H1 (cell line): Measurements from ENCODE around the gene PPP1R3F. TPM values are rescaled to one million over a fixed set of nuclear protein-coding genes. Genes with fewer than 3 reads are reported as not detected.

ENCODE experiments used
- JUND ChIP-seq: IDR thresholded peaks from 2 replicates; pipeline ENCODE4 v1.6.1; 2011; ENCODE audit warnings: mild to moderate bottlenecking, improper control_type of control experiment, low read length
- KDM5A ChIP-seq: fragments of 200-600 bp; IDR thresholded peaks from 2 replicates; pipeline ENCODE4 v1.7.1; 2012; ENCODE audit warnings: mild to moderate bottlenecking, low read length, inconsistent platforms, mixed read lengths
- RBBP5 ChIP-seq: IDR thresholded peaks from 2 replicates; pipeline ENCODE4 v1.7.1; 2012; ENCODE audit warnings: low read depth, mild to moderate bottlenecking, inconsistent platforms, low read length, moderate library complexity, borderline replicate concordance
- SP4 ChIP-seq: IDR thresholded peaks from 2 replicates; pipeline ENCODE4 v1.6.1; 2012; ENCODE audit warnings: low read length, inconsistent platforms
- SUZ12 ChIP-seq: fragments of 200-600 bp; sonication (generic); IDR thresholded peaks from 2 replicates; pipeline ENCODE4 v1.6.1; 2012; ENCODE audit warnings: mild to moderate bottlenecking, inconsistent platforms, low read length, moderate library complexity, mixed read lengths
- polyA plus RNA-seq, 7 experiments: library from polyadenylated mRNA; depleted of rRNA in 3 of 7; stranded (reverse) in 5 of 7; unstranded in 2 of 7; fragments of >200 nt in 5 of 7; fragments of 200-250 nt in 2 of 7; gene quantifications; 1 replicate in 5 of 7; 2 replicates in 1 of 7; 4 replicates in 1 of 7; pipeline versions ENCODE4 v1.2.1 to v1.2.3, GENCODE V29; 2011 to 2013; ENCODE audit warnings: missing spikeins in 2 of 7, mixed read lengths in 2 of 7
- total RNA-seq: library from RNA; stranded (reverse); fragmentation: NEBNext Ultra II Directional; extraction: Animal tissue kit (Norgen Biotek cat#: 25700); gene quantifications from 2 replicates; pipeline ENCODE4 v1.2.1, GENCODE V29; 2021

Gene PPP1R3F
- total and polyA plus RNA-seq, 2 of the 8 experiments (the other 6 are each of a cell fraction or from before 2014, with no cell fraction given) = 5.1 to 6.8 TPM

DNA sequence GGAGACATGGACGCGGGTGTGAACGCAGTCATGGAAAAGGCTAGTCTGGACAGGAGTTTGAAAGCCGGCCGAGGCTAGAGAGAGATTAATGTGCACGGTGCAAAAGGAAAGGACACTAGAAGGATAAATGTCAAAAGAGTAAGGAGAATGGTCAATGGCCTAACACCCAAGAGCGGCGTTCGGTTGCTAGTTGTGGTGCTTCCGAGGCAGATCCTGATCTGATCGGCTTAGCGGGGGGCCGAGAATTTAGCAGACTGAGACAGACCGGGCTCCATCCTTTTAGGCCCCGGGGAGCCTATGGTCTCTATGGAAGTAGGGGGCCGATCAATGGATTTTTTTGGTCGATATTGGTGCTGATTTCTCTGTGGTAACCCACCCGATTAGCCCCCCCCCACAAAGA, 40.8 kb downstream of the PPP1R3F start (continued):
- no peak for TF ChIP-seq SUZ12
- no peak for TF ChIP-seq JUND
- TF ChIP-seq SP4 = no peak
- TF ChIP-seq RBBP5 = no peak
- no peak for TF ChIP-seq KDM5A
